ENCODE data around the gene HDAC7.
A peak's percentile ranks its signal among the peaks of the same experiment; 100 is the strongest.

The HDAC7 gene

DNA sequence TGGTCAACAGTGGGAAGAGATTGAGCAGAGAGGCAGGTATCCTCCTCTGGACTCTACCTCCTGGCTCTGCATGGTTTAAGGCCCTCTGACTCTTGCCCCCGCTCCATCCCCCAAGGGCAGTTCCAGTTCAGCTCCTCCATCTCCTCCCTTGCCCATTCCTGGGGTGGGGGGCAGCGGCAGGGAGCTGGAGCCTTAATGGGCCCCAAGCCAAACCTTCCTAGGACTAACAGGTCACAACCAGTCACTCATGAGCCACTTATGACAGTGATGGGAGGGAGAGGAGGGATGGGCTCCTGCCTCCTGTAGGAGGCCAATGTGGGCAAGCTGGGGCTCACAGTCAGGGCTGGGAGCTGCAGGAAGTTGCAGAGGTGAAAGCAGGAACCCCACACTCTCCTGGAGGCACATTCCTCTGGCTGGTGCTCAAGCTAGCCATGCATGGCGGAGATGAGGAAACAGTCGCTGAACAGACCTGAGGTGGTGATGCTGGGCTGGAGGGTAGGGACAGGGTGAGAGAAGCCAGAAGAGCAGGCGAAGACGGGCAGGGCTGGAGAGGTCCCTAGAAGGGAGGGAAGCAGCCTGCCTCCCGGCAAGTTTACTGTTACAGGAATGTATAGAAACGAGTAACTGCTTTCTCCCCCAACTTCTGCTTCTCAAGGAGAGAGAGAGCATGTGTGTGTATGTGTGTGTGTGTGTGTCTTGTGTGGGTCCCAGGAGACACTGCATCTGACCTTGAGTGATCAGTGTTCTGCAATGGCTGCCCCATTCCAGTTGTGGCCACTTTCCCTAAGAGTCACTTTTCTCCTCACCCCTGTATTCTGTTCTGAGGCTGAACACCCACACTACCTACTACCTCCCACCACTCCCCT is 56.0 kb downstream of the HDAC7 start:
- Histone ChIP-seq H3K27me3 (ENCODE audit: insufficient read depth, low read length, poor library complexity, severe bottlenecking) (no peaks in the 10 kb centered on the region), H3K79me2 (ENCODE audit: insufficient read depth, low read length) (peaks cover 10% of the 10 kb centered on the region; the same call in 1 of the 2 replicates), H3K4me1 (ENCODE audit: insufficient read depth, low read length, poor library complexity, severe bottlenecking) (peaks cover 65% of the 10 kb centered on the region), H3F3A (ENCODE audit: low read depth) (no peaks in the 10 kb centered on the region; the same call in 1 of the 2 replicates), H3K9me3 (ENCODE audit: insufficient read depth, low read depth, low read length) (no peaks in the 10 kb centered on the region), H3K36me3 (ENCODE audit: insufficient read depth, low read length) (no peaks in the 10 kb centered on the region), H3K9ac (ENCODE audit: low read depth, low read length, poor library complexity, severe bottlenecking) (no peak overlapping the region), H3K9me2 (replicated peaks; ENCODE audit: low read depth, low read length) (no peaks in the 10 kb centered on the region), H3K4me3 (ENCODE audit: low read length, poor library complexity, severe bottlenecking) (no peak overlapping the region), H4K20me1 (ENCODE audit: insufficient read depth, low read length, poor library complexity, severe bottlenecking) (no peaks in the 10 kb centered on the region), H3K4me2 (ENCODE audit: low read depth, low read length, poor library complexity, severe bottlenecking) (no peak overlapping the region), H2AFZ (ENCODE audit: low read length) (no peak overlapping the region)
- TF ChIP-seq, protein P1, sequence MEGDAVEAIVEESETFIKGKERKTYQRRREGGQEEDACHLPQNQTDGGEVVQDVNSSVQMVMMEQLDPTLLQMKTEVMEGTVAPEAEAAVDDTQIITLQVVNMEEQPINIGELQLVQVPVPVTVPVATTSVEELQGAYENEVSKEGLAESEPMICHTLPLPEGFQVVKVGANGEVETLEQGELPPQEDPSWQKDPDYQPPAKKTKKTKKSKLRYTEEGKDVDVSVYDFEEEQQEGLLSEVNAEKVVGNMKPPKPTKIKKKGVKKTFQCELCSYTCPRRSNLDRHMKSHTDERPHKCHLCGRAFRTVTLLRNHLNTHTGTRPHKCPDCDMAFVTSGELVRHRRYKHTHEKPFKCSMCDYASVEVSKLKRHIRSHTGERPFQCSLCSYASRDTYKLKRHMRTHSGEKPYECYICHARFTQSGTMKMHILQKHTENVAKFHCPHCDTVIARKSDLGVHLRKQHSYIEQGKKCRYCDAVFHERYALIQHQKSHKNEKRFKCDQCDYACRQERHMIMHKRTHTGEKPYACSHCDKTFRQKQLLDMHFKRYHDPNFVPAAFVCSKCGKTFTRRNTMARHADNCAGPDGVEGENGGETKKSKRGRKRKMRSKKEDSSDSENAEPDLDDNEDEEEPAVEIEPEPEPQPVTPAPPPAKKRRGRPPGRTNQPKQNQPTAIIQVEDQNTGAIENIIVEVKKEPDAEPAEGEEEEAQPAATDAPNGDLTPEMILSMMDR (conservative IDR thresholded peaks at IDR 0.05; ENCODE audit: low read length): no peak
- TF ChIP-seq EZH2phosphoT487 (IDR thresholded peaks at IDR 0.05; ENCODE audit: borderline replicate concordance): no peak

DNA sequence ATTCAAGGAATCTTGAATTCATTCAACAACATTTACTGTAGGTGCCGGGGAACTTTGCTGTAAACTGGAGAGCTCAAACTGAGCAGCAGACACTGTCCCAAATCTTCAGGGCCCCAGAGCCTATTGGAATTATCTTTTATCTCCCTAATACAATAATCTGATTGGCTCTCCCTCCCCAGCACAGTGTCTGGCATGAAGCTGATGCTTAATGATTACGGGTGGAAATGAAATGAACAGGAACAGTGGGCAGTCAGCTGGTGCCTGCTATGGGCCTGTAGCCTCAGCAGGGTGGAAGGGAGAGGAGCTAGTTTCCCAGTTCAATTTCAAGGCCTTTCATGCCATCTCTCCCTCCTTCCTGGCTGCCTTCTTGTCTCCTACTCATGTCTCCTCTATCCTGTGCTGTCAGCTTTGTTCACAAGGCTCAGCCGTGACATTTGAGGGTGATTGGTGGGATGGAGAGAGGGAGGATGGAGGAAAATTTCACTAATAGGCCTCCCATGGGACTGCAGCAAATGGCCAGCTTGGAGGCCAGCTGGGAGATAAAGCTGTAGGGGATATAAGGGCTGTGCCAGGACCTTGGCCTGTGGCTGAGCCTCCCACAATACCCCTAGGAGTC is 56.7 kb downstream of the HDAC7 start:
- Histone ChIP-seq H3K4me1 (ENCODE audit: insufficient read depth, low read length, poor library complexity, severe bottlenecking) (peaks cover 68% of the 10 kb centered on the region), H3K9ac (ENCODE audit: low read depth, low read length, poor library complexity, severe bottlenecking) (no peak overlapping the region), H3K9me2 (replicated peaks; ENCODE audit: low read depth, low read length) (no peaks in the 10 kb centered on the region), H3F3A (ENCODE audit: low read depth) (no peaks in the 10 kb centered on the region; the same call in 1 of the 2 replicates), H3K4me2 (ENCODE audit: low read depth, low read length, poor library complexity, severe bottlenecking) (no peak overlapping the region), H2AFZ (ENCODE audit: low read length) (no peak overlapping the region), H3K4me3 (ENCODE audit: low read length, poor library complexity, severe bottlenecking) (no peak overlapping the region), H3K9me3 (ENCODE audit: insufficient read depth, low read depth, low read length) (no peaks in the 10 kb centered on the region), H3K79me2 (ENCODE audit: insufficient read depth, low read length) (peaks cover 14% of the 10 kb centered on the region), H3K36me3 (ENCODE audit: insufficient read depth, low read length) (no peaks in the 10 kb centered on the region), H4K20me1 (ENCODE audit: insufficient read depth, low read length, poor library complexity, severe bottlenecking) (no peaks in the 10 kb centered on the region), H3K27me3 (ENCODE audit: insufficient read depth, low read length, poor library complexity, severe bottlenecking) (no peaks in the 10 kb centered on the region)
- TF ChIP-seq, protein P1 (conservative IDR thresholded peaks at IDR 0.05; ENCODE audit: low read length): no peak
- TF ChIP-seq EZH2phosphoT487 (IDR thresholded peaks at IDR 0.05; ENCODE audit: borderline replicate concordance): no peak

DNA sequence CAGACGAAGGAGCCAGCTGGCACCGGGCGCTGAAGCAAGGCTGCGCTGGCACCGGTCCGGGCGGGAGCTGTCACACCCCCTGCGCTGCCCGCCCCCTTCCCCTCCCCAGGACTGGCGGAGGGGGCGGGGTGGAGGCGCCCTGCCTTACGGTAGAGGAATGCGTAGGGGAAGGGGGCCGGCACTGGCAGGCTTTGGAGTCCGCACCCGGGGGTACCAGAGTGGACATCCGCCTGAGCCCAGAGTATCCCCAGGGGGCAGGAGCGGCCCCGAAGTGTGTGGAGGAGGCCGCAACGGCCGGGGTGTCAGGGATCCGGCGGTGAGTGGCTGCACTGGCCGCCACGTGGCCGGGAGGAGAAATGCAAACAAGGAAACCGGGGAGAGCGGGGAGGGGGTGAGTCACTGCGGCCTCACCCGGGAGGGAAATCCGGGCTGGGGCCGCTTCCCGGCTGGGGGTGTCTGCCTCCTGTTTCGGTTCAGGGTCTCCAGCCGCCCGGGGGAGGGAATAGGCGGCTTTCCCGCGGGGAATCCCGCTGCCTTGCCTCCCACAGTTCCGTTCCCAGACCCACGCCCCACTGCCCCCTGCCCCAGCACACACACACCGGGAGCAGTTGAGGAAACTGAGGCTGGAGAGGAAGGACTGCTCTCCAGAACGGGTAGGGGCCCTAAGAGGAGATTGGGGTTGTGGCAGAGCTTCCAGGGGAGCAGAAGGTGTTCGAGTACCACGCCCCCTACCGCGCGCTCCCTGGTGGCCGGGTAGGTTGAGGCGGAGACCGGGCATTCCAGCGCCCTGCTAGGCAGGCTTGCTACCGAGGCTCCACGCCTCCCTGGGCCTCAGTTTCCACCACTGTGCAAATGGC is 60.6 kb downstream of the HDAC7 start, which contains the start of gene RAPGEF3:
RAPGEF3 (minus strand) TSS at position 47 of the 857 bp plus-strand sequence. CDS start 324 bp downstream, outside the sequence.
- Histone ChIP-seq H3K9ac (ENCODE audit: low read depth, low read length, poor library complexity, severe bottlenecking) (peak within 1 kb of the TSS; percentile 83), H2AFZ (ENCODE audit: low read length) (peak within 1 kb of the TSS; percentile 85), H3K79me2 (ENCODE audit: insufficient read depth, low read length) (peaks cover 45% of the 10 kb centered on the region), H4K20me1 (ENCODE audit: insufficient read depth, low read length, poor library complexity, severe bottlenecking) (no peaks in the 10 kb centered on the region), H3K9me2 (replicated peaks; ENCODE audit: low read depth, low read length) (no peaks in the 10 kb centered on the region), H3K4me2 (ENCODE audit: low read depth, low read length, poor library complexity, severe bottlenecking) (peak within 1 kb of the TSS; percentile 74), H3K4me3 (ENCODE audit: low read length, poor library complexity, severe bottlenecking) (peak within 1 kb of the TSS; percentile 88), H3F3A (ENCODE audit: low read depth) (no peaks in the 10 kb centered on the region), H3K4me1 (ENCODE audit: insufficient read depth, low read length, poor library complexity, severe bottlenecking) (peaks cover 83% of the 10 kb centered on the region), H3K27me3 (ENCODE audit: insufficient read depth, low read length, poor library complexity, severe bottlenecking) (no peaks in the 10 kb centered on the region), H3K36me3 (ENCODE audit: insufficient read depth, low read length) (no peaks in the 10 kb centered on the region), H3K9me3 (ENCODE audit: insufficient read depth, low read depth, low read length) (no peaks in the 10 kb centered on the region)
- TF ChIP-seq, protein P1 (conservative IDR thresholded peaks at IDR 0.05; ENCODE audit: low read length): peak; percentile 52
- no peak for TF ChIP-seq EZH2phosphoT487 (IDR thresholded peaks at IDR 0.05; ENCODE audit: borderline replicate concordance)
